HEK293 (cell line): ENCODE results near the gene SFXN3.

ENCODE experiments used
- CTCF ChIA-PET: fragments of 350-600 bp; formaldehyde crosslinking; extraction: SDS; loops from one replicate; lab custom pipeline; 2021; ENCODE audit warnings: antibody characterized with exemption; lab: Yijun Ruan, JAX
- POLR2A ChIA-PET: fragments of 300-600 bp; formaldehyde crosslinking; extraction: SDS; loops from one replicate; lab custom pipeline; 2020; ENCODE audit warnings: antibody characterized with exemption, inconsistent platforms; lab: Yijun Ruan, JAX
- H3K27ac ChIP-seq: fragments of 200-500 bp; sonication (Bioruptor generic); 2 replicates; pipeline ENCODE4 v1.5.1; 2014; ENCODE audit warnings: low read depth, low read length, control low read depth, inconsistent platforms; ENCODE audit errors: extremely low read depth
- H3K36me3 ChIP-seq, 2 experiments: fragments of 200-500 bp in 1 of 2; sonication (Bioruptor generic) in 1 of 2; 1 replicate in 1 of 2; 2 replicates in 1 of 2; pipeline ENCODE4 v1.5.1; 2014 to 2017; ENCODE audit warnings: inconsistent platforms in 2 of 2, low read length in 2 of 2; ENCODE audit not compliant: control insufficient read depth in 2 of 2, insufficient read depth in 1 of 2
- H3K4me1 ChIP-seq: fragments of 200-500 bp; sonication (Bioruptor generic); 2 replicates; pipeline ENCODE4 v1.5.1; 2014; ENCODE audit warnings: mild to moderate bottlenecking, low read length, inconsistent platforms; ENCODE audit not compliant: control insufficient read depth, insufficient read depth
- H3K4me3 ChIP-seq: 2 replicates; pipeline ENCODE4 v1.5.1; 2011; ENCODE audit warnings: low read depth, mild to moderate bottlenecking, control low read depth, low read length, moderate library complexity
- H3K9me3 ChIP-seq: fragments of 200-500 bp; sonication (Bioruptor generic); 2 replicates; pipeline ENCODE4 v1.5.1; 2014; ENCODE audit warnings: low read depth, low read length, inconsistent platforms; ENCODE audit not compliant: control insufficient read depth, insufficient read depth
- GLI2 ChIP-seq: fragments of 450-650 bp; formaldehyde crosslinking; IDR thresholded peaks from 2 replicates; pipeline ENCODE4; 2017; ENCODE audit warnings: missing biosample characterization, missing genetic modification characterization, low read depth, borderline replicate concordance
- GLIS1 ChIP-seq: fragments of 450-650 bp; formaldehyde crosslinking; IDR thresholded peaks from 2 replicates; pipeline ENCODE4 v1.5.1; 2016; ENCODE audit warnings: missing biosample characterization, missing genetic modification characterization
- KLF10 ChIP-seq: fragments of 450-650 bp; IDR thresholded peaks from 2 replicates; pipeline ENCODE4 v1.5.1; 2018; ENCODE audit warnings: missing biosample characterization, mild to moderate bottlenecking, missing genetic modification characterization
- ZIC2 ChIP-seq: fragments of 450-650 bp; formaldehyde crosslinking; IDR thresholded peaks from 2 replicates; pipeline ENCODE4 v1.5.1; 2016; ENCODE audit warnings: missing biosample characterization, missing genetic modification characterization
- ZNF121 ChIP-seq: fragments of 450-650 bp; formaldehyde crosslinking; IDR thresholded peaks from 2 replicates; pipeline ENCODE4 v1.5.1; 2016; ENCODE audit warnings: missing biosample characterization, missing genetic modification characterization
- ZNF311 ChIP-seq: fragments of 450-650 bp; formaldehyde crosslinking; IDR thresholded peaks from 2 replicates; pipeline ENCODE4 v1.5.1; 2017; ENCODE audit warnings: missing biosample characterization, missing genetic modification characterization, borderline replicate concordance
- ZNF621 ChIP-seq: fragments of 450-650 bp; formaldehyde crosslinking; IDR thresholded peaks from 2 replicates; pipeline ENCODE4 v1.5.1; 2017; ENCODE audit warnings: missing biosample characterization, missing genetic modification characterization
- ZNF626 ChIP-seq: fragments of 450-650 bp; sonication (Bioruptor Pico); formaldehyde crosslinking; IDR thresholded peaks from 2 replicates; pipeline ENCODE4 v1.5.1; 2018; ENCODE audit warnings: missing biosample characterization, missing genetic modification characterization, inconsistent platforms
- ZNF747 ChIP-seq: fragments of 450-650 bp; formaldehyde crosslinking; IDR thresholded peaks from 2 replicates; pipeline ENCODE4 v1.5.1; 2016; ENCODE audit warnings: missing biosample characterization, missing genetic modification characterization
- ZSCAN16 ChIP-seq: fragments of 450-650 bp; formaldehyde crosslinking; IDR thresholded peaks from 2 replicates; pipeline ENCODE4 v1.5.1; 2016; ENCODE audit warnings: missing biosample characterization, missing genetic modification characterization
- TF ChIP-seq, protein P1 (sequence below): fragments of 450-650 bp; formaldehyde crosslinking; conservative IDR thresholded peaks from 2 replicates; pipeline ENCODE4 v1.5.1; 2016; ENCODE audit warnings: low read depth, missing biosample characterization, missing genetic modification characterization
- TF ChIP-seq, protein P2 (sequence below): fragments of 450-650 bp; formaldehyde crosslinking; IDR thresholded peaks from 2 replicates; pipeline ENCODE4 v1.5.1; 2017; ENCODE audit warnings: missing biosample characterization, missing genetic modification characterization
- TF ChIP-seq, protein P3 (sequence below): fragments of 450-650 bp; formaldehyde crosslinking; IDR thresholded peaks from 2 replicates; pipeline ENCODE4 v1.5.1; 2016; ENCODE audit warnings: missing biosample characterization, missing genetic modification characterization, low read depth
- TF ChIP-seq, protein P4 (sequence below): fragments of 450-650 bp; formaldehyde crosslinking; IDR thresholded peaks from 2 replicates; pipeline ENCODE4 v1.5.1; 2016; ENCODE audit warnings: missing biosample characterization, missing genetic modification characterization
- TF ChIP-seq, protein P5 (sequence below): fragments of 450-650 bp; formaldehyde crosslinking; conservative IDR thresholded peaks from 2 replicates; pipeline ENCODE4 v1.5.1; 2016; ENCODE audit warnings: low read depth, missing biosample characterization, missing genetic modification characterization

SFXN3 gene

DNA sequence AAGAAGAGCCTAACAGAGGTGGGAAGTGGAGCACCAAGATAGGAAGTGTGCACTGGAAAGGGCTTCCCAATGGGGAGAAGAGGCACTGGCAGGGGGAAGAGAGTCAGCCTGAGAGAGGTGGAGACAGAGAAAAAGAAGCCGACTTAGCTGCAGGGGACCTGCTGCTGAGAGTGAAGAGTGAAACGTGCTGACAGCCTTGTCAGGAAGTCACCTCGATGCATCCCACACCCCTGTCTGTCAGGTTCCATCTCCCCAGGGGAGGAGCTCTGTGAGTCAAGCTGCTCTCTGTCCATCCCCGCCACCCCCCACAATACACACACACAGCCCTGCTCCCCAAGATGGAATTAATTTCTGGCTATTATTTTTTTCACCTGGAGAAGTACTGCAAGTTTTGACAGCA, 44.7 kb downstream of the SFXN3 start (continued):
- TF ChIP-seq, protein P1, sequence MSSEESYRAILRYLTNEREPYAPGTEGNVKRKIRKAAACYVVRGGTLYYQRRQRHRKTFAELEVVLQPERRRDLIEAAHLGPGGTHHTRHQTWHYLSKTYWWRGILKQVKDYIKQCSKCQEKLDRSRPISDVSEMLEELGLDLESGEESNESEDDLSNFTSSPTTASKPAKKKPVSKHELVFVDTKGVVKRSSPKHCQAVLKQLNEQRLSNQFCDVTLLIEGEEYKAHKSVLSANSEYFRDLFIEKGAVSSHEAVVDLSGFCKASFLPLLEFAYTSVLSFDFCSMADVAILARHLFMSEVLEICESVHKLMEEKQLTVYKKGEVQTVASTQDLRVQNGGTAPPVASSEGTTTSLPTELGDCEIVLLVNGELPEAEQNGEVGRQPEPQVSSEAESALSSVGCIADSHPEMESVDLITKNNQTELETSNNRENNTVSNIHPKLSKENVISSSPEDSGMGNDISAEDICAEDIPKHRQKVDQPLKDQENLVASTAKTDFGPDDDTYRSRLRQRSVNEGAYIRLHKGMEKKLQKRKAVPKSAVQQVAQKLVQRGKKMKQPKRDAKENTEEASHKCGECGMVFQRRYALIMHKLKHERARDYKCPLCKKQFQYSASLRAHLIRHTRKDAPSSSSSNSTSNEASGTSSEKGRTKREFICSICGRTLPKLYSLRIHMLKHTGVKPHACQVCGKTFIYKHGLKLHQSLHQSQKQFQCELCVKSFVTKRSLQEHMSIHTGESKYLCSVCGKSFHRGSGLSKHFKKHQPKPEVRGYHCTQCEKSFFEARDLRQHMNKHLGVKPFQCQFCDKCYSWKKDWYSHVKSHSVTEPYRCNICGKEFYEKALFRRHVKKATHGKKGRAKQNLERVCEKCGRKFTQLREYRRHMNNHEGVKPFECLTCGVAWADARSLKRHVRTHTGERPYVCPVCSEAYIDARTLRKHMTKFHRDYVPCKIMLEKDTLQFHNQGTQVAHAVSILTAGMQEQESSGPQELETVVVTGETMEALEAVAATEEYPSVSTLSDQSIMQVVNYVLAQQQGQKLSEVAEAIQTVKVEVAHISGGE (tag by site-specific recombination) = peak; percentile 48; the same call in 1 of the 2 replicates
- TF ChIP-seq ZNF621 (tag by site-specific recombination) (no peak), ZSCAN16 (tag by site-specific recombination) (no peak), ZNF747 (no peak), KLF10 (tag by site-specific recombination) (no peak), GLI2 (no peak), GLIS1 (tag by site-specific recombination) (peak; percentile 75), ZNF311 (no peak), ZIC2 (tag by site-specific recombination) (peak; percentile 44)
- TF ChIP-seq, protein P2, sequence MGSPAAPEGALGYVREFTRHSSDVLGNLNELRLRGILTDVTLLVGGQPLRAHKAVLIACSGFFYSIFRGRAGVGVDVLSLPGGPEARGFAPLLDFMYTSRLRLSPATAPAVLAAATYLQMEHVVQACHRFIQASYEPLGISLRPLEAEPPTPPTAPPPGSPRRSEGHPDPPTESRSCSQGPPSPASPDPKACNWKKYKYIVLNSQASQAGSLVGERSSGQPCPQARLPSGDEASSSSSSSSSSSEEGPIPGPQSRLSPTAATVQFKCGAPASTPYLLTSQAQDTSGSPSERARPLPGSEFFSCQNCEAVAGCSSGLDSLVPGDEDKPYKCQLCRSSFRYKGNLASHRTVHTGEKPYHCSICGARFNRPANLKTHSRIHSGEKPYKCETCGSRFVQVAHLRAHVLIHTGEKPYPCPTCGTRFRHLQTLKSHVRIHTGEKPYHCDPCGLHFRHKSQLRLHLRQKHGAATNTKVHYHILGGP (tag by site-specific recombination) = no peak
- TF ChIP-seq, protein P3, sequence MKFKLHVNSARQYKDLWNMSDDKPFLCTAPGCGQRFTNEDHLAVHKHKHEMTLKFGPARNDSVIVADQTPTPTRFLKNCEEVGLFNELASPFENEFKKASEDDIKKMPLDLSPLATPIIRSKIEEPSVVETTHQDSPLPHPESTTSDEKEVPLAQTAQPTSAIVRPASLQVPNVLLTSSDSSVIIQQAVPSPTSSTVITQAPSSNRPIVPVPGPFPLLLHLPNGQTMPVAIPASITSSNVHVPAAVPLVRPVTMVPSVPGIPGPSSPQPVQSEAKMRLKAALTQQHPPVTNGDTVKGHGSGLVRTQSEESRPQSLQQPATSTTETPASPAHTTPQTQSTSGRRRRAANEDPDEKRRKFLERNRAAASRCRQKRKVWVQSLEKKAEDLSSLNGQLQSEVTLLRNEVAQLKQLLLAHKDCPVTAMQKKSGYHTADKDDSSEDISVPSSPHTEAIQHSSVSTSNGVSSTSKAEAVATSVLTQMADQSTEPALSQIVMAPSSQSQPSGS = no peak

DNA sequence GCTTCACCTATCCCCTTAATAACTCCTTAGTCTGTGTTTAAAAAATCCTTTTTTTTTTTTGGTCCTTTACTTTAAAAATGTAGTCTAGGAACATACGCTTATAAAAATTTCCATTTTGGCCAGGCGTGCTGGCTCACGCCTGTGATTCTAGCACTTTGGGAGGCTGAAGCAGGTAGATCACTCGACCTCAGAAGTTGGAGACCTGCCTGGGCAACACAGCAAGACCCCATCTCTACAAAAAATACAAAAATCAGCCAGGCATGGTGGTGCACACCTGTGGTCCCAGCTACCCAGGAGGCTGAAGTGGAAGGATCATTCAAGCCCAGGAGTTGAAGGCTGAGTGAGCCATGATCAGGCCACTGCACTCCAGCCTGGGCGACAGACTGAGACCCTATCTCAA, 45.6 kb downstream of the SFXN3 start:
- Histone ChIP-seq H3K4me3 (no peak overlapping the region), H3K36me3 (no peaks in the 10 kb centered on the region), H3K4me1 (no peaks in the 10 kb centered on the region), H3K9me3 (no peaks in the 10 kb centered on the region), H3K27ac (no peak overlapping the region)
- TF ChIP-seq, protein P4, sequence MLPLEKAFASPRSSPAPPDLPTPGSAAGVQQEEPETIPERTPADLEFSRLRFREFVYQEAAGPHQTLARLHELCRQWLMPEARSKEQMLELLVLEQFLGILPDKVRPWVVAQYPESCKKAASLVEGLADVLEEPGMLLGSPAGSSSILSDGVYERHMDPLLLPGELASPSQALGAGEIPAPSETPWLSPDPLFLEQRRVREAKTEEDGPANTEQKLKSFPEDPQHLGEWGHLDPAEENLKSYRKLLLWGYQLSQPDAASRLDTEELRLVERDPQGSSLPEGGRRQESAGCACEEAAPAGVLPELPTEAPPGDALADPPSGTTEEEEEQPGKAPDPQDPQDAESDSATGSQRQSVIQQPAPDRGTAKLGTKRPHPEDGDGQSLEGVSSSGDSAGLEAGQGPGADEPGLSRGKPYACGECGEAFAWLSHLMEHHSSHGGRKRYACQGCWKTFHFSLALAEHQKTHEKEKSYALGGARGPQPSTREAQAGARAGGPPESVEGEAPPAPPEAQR (tag by site-specific recombination) = no peak
- TF ChIP-seq ZNF121 (tag by site-specific recombination) = peak; percentile 91
- CTCF ChIA-PET = interaction anchor here (0.6 to 3.5 kb wide), 10 partner anchors 9 to 165 kb away, joined by 3 to 23 read pairs (median 5); no protein-coding TSS in a partner anchor
- POLR2A ChIA-PET = no interaction called here

DNA sequence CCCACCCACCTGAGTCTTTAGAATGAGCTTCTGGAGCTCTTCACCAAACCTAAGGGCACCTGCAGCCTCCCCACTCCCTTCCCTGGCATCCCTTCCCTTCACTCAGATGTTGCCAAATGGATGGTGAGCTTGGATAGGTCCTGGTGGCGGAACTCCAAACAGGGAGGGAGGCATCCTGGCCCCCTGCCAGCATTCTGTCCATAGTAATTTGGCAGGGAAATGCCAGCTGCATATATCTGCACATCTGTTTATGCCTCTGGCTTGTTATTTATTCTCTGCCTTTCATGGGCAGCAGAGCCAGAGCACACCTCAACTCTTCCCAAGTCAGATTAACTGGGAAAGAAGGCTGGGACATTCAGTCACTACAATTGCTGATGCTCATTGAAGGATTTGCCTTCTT, 48.8 kb downstream of the SFXN3 start:
- no peaks in the 10 kb centered on the region for H3K9me3 ChIP-seq
- no peak overlapping the region for H3K27ac ChIP-seq
- CTCF ChIA-PET = interaction anchor here (0.6 to 2.8 kb wide), 12 partner anchors 14 to 615 kb away, joined by 3 to 11 read pairs (median 4); no protein-coding TSS in a partner anchor
- H3K4me1 ChIP-seq = no peaks in the 10 kb centered on the region
- no peak overlapping the region for H3K4me3 ChIP-seq
- no peaks in the 10 kb centered on the region for H3K36me3 ChIP-seq
- POLR2A ChIA-PET = no interaction called here
- no peak for TF ChIP-seq ZNF626
- TF ChIP-seq, protein P5, sequence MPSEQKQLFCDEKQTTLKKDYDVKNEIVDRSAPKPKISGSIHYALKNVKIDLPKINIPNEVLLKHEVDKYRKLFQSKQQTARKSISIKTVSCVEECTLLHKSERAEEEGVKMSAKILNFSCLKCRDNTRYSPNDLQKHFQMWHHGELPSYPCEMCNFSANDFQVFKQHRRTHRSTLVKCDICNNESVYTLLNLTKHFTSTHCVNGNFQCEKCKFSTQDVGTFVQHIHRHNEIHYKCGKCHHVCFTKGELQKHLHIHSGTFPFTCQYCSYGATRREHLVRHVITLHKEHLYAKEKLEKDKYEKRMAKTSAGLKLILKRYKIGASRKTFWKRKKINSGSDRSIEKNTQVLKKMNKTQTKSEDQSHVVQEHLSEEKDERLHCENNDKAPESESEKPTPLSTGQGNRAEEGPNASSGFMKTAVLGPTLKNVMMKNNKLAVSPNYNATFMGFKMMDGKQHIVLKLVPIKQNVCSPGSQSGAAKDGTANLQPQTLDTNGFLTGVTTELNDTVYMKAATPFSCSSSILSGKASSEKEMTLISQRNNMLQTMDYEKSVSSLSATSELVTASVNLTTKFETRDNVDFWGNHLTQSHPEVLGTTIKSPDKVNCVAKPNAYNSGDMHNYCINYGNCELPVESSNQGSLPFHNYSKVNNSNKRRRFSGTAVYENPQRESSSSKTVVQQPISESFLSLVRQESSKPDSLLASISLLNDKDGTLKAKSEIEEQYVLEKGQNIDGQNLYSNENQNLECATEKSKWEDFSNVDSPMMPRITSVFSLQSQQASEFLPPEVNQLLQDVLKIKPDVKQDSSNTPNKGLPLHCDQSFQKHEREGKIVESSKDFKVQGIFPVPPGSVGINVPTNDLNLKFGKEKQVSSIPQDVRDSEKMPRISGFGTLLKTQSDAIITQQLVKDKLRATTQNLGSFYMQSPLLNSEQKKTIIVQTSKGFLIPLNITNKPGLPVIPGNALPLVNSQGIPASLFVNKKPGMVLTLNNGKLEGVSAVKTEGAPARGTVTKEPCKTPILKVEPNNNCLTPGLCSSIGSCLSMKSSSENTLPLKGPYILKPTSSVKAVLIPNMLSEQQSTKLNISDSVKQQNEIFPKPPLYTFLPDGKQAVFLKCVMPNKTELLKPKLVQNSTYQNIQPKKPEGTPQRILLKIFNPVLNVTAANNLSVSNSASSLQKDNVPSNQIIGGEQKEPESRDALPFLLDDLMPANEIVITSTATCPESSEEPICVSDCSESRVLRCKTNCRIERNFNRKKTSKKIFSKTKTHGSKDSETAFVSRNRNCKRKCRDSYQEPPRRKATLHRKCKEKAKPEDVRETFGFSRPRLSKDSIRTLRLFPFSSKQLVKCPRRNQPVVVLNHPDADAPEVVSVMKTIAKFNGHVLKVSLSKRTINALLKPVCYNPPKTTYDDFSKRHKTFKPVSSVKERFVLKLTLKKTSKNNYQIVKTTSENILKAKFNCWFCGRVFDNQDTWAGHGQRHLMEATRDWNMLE (tag by site-specific recombination) = no peak
